Kidney (tissue), 14 donors: ENCODE measurements around the gene GARIN5B. TPM values are rescaled to one million over a fixed set of nuclear protein-coding genes. Genes with fewer than 3 reads are reported as not detected.

ENCODE experiments used
- DNase-seq, 5 donors: peaks; one replicate each; pipeline ENCODE4 v3.0.0-alpha.2; 2013 to 2020
- FAIRE-seq: peaks from 2 replicates; lab custom pipeline; 2012; peaks lifted over from hg19 to GRCh38; lab: Jason Lieb, UNC
- H3K27ac ChIP-seq, 2 donors: one replicate each; pipeline ENCODE4 v1.7.0; 2013; ENCODE audit warnings: low read depth in 2 of 2, low read length in 2 of 2, inconsistent platforms in 1 of 2
- H3K27me3 ChIP-seq: one replicate; pipeline ENCODE4 v1.7.1; 2013; ENCODE audit warnings: low read length, inconsistent platforms; ENCODE audit not compliant: control insufficient read depth, insufficient read depth
- H3K36me3 ChIP-seq, 3 donors: one replicate each; pipeline versions ENCODE4 v1.7.0 to v1.7.1; 2013; ENCODE audit warnings: low read length in 3 of 3, control low read depth in 1 of 3, inconsistent platforms in 1 of 3; ENCODE audit not compliant: insufficient read depth in 3 of 3, control insufficient read depth in 2 of 3
- H3K4me1 ChIP-seq, 3 donors: one replicate each; pipeline versions ENCODE4 v1.7.0 to v1.7.1; 2013; ENCODE audit warnings: low read length in 3 of 3, inconsistent platforms in 1 of 3, low read depth in 1 of 3; ENCODE audit not compliant: control insufficient read depth in 2 of 3, insufficient read depth in 2 of 3
- H3K4me3 ChIP-seq, 3 donors: one replicate each; pipeline versions ENCODE4 v1.7.0 to v1.8.1; 2013; ENCODE audit warnings: low read length in 3 of 3, control low read depth in 1 of 3, inconsistent platforms in 1 of 3
- H3K9ac ChIP-seq, 3 donors: one replicate each; pipeline versions ENCODE4 v1.7.0 to v1.7.1; 2013; ENCODE audit warnings: low read length in 3 of 3, control low read depth in 1 of 3, inconsistent platforms in 1 of 3
- H3K9me3 ChIP-seq, 3 donors: one replicate each; pipeline versions ENCODE4 v1.7.0 to v1.7.1; 2013; ENCODE audit warnings: low read length in 3 of 3, control low read depth in 1 of 3, inconsistent platforms in 1 of 3; ENCODE audit not compliant: control insufficient read depth in 2 of 3, insufficient read depth in 1 of 3
- intact Hi-C: fragments of 100-400 bp; cut with DNase I; formaldehyde crosslinking; loops from one replicate; pipeline ENCODE4 v1.11.1; 2022
- polyA plus RNA-seq: library from polyadenylated mRNA; stranded (reverse); fragments of 350-450 nt; fragmentation: Illumina TruSeq; extraction: RNeasy Lipid Tissue Mini Kit (QIAGEN cat#74804); gene quantifications from one replicate; pipeline ENCODE4 v1.2.3, GENCODE V29; 2014; ENCODE audit warnings: low read depth, low replicate concordance; ENCODE audit not compliant: insufficient read depth
- total RNA-seq: library from RNA; stranded (reverse); fragmentation: NEBNext Ultra II Directional; extraction: Animal tissue kit (Norgen Biotek cat#: 25700); gene quantifications from one replicate; pipeline ENCODE4 v1.2.1, GENCODE V29; 2021
- TF ChIP-seq, protein P1 (sequence below): IDR thresholded peaks from 3 replicates; pipeline ENCODE4 v1.5.1; 2012; ENCODE audit warnings: mild to moderate bottlenecking, moderate library complexity, borderline replicate concordance; ENCODE audit not compliant: insufficient read depth; ENCODE audit errors: extremely low read depth
- donor health status: control.
- donor health status: control.
- donor health status: control.
- donor health status: control.
- donor health status: control.
- donor health status: DM: yes; HTN: yes; CAD: no.
- donor health status: Normal renal cell carcinoma (clear cell type).

The GARIN5B gene
- total and polyA plus RNA-seq, 2 donors from 2014 or later: not detected

DNA sequence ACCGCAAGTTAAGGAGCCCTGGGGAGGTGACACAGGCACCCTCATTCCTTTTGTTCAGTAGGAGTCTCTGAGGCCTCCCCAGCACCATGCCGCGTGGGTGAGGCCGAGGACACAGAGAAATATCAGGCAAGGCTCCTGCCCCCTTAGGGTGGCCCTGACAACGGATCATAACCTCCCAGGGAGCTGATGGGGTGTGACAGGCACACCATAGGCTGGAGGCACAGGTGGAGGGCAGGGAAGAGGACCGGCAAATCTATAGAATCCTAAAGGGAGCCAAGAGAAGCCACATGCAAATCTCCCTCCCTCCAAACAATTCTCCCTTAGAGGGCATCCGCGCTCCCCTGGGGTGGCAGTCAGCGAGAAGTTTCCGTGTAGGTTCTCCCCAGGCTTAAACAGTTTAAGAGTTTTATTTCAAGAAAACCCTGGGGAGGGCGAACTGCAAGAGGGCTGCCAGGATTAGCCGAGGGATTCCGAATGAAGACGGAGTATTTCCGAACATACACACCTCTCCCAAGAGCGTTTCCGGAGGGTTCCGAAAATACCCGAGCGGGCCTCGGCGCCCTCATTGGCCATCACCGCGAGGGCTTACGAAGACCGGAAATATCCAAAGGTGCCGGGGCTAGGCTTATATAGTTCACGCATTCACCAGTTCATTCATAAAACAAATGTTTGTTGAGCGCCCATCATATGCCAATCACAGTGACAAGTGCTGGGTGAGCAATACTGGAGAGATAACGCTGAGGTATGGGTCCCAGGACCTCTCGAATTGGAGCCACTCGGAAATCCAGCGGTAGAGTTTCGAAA lies 22.1 kb upstream of the GARIN5B start:
- FAIRE-seq: no peak
- Histone ChIP-seq H3K9ac (peak overlapping the region; percentile 35 to 95 (median 81)), H3K36me3 (peaks cover 2 to 21% (median 9%) of the 10 kb centered on the region in 3 donors), H3K4me3 (peak overlapping the region; percentile 71 to 99 (median 97)), H3K27ac (peak overlapping the region; percentile 95 to 96), H3K27me3 (no peaks in the 10 kb centered on the region), H3K4me1 (peaks cover 0 to 46% (median 25%) of the 10 kb centered on the region in 3 donors), H3K9me3 (no peaks in the 10 kb centered on the region)
- TF ChIP-seq, protein P1, sequence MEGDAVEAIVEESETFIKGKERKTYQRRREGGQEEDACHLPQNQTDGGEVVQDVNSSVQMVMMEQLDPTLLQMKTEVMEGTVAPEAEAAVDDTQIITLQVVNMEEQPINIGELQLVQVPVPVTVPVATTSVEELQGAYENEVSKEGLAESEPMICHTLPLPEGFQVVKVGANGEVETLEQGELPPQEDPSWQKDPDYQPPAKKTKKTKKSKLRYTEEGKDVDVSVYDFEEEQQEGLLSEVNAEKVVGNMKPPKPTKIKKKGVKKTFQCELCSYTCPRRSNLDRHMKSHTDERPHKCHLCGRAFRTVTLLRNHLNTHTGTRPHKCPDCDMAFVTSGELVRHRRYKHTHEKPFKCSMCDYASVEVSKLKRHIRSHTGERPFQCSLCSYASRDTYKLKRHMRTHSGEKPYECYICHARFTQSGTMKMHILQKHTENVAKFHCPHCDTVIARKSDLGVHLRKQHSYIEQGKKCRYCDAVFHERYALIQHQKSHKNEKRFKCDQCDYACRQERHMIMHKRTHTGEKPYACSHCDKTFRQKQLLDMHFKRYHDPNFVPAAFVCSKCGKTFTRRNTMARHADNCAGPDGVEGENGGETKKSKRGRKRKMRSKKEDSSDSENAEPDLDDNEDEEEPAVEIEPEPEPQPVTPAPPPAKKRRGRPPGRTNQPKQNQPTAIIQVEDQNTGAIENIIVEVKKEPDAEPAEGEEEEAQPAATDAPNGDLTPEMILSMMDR: no peak
- peak; percentile 95 to 99 (median 98) for DNase-seq
- intact Hi-C loops: no loop called here

DNA sequence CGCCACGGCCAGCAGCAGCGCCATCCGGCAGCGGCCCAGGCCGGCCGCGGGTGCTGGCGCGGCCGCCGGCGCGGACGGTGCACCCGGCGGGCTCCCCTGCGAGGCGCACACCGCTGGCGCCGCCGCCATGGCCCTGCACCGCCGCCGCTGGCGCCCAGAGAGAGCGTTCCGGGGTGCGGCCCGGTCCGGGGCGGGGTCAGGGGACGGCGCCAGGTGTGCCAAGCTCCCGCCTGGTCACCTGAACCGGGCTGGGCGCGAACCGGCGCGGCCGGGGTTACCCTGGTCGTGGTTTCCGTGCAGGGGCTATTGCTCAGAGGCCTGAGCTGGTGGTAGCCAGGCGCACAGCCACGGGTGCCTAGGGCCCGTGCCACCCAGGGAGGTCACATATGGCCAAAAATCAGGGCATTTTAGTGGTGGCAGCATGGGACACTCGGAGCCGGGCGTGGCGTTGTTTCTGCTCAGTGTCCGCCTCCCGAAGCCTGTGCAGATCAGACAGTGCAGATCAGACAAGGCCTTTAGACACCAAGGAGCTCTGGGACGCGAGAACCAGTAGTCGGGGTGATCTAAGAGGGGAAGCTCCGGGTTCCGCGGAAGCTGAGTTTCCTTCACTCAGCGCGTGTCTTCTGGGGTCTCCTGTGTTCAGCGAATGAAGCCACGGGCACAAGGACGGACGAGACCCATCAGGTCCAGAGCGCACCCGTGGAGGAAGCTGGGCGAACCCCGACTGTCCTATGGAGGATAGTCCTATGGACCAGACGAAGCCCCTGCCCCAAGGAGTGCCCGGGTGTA lies 21.3 kb upstream of the GARIN5B start, which contains the start of gene TMEM238:
TMEM238 (minus strand) TSS at position 162 of the 789 bp plus-strand sequence; CDS start at position 129, 33 bp downstream.
- H3K9ac ChIP-seq: peak within 1 kb of the TSS in 2 of 3 donors; percentile 35 to 95
- intact Hi-C loops: no loop called here
- H3K4me1 ChIP-seq: peaks cover 0 to 40% (median 25%) of the 10 kb centered on the region in 3 donors
- DNase-seq (peak in 2 of 5 donors; percentile 73 to 88), FAIRE-seq (no peak)
- H3K27me3 ChIP-seq: no peaks in the 10 kb centered on the region
- H3K36me3 ChIP-seq: peaks cover 2 to 21% (median 5%) of the 10 kb centered on the region in 3 donors
- H3K27ac ChIP-seq: peak within 1 kb of the TSS; percentile 95 to 96
- H3K9me3 ChIP-seq: no peaks in the 10 kb centered on the region
- H3K4me3 ChIP-seq: peak within 1 kb of the TSS; percentile 40 to 99 (median 71)
- TF ChIP-seq, protein P1: no peak

DNA sequence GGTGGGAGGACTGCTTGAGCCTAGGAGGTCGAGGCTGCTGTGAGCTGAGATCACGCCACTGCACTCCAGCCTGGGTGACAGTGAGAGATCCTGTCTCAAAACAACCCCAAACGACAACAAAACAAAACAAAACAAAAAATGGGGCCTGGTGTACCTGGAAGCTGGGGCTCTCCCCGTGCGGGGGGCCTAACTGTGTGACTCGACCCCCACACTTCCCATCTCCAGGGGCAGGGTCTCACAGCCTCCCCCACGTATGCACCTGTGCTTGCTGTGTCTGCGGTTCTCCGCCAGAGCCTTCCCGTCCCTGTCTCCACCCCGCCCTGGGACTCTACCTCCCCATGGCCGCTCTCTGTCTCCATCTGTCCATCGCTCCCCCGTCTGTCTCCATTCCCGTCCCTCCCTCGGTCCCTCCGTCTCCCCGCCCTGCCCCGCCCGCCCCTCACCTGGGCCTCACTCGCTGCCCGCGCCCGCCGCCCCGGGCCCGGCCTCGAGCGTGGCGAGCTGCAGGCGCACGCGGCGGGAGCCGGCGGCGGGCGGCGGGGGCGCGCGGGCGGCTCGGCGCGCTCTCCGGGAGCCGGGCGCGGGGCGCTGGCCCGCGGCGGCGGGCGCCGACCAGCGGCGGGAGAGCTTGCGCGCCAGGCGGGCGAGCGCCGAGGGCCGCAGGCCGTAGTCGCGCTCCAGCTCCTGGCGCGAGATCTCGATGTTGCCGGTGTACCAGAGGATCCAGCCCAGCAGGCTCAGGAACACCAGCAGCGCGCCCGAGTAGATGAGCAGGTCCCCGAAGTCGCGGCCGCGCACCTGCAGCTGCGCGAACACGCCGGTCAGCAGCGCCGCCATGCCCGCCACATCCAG lies 20.4 kb upstream of the GARIN5B start:
- peaks cover 0 to 16% (median 3%) of the 10 kb centered on the region in 3 donors for H3K36me3 ChIP-seq
- TF ChIP-seq, protein P1: peak; percentile 29
- H3K27ac ChIP-seq: peak overlapping the region; percentile 22 to 71
- H3K4me3 ChIP-seq: peak overlapping the region; percentile 40 to 48 (median 48)
- peak overlapping the region in 1 of 3 donors; percentile 35 for H3K9ac ChIP-seq
- FAIRE-seq: no peak
- no peaks in the 10 kb centered on the region for H3K9me3 ChIP-seq
- DNase-seq: peak; percentile 79 to 89 (median 80)
- H3K27me3 ChIP-seq: no peaks in the 10 kb centered on the region
- peaks cover 0 to 33% (median 23%) of the 10 kb centered on the region in 3 donors for H3K4me1 ChIP-seq
- intact Hi-C loops: no loop called here
